Endothelial cell of umbilical vein (primary cell): ENCODE data around the gene STMN1. TPM values are rescaled to one million over a fixed set of nuclear protein-coding genes. Genes with fewer than 3 reads are reported as not detected.

ENCODE experiments used
- BruUV-seq: library from RNA; stranded (reverse); fragments of 400-500 nt; replicated peaks from 2 replicates; lab custom pipeline; 2021; lab: Mats Ljungman, UMichigan
- CTCF ChIA-PET: fragments of 300-600, 350-600 bp; sonication (Branson Sonifier 250); formaldehyde crosslinking; loops from one replicate; lab custom pipeline; 2021; ENCODE audit warnings: antibody characterized with exemption, inconsistent platforms; lab: Charles Lee
- POLR2A ChIA-PET: fragments of 300-600, 350-600 bp; sonication (Branson Sonifier 250); formaldehyde crosslinking; loops from one replicate; lab custom pipeline; 2021; ENCODE audit warnings: antibody characterized with exemption, inconsistent platforms; lab: Charles Lee
- DNase-seq: peaks from one replicate; pipeline ENCODE4 v3.0.0-alpha.2; 2011; ENCODE audit warnings: low read depth, low spot score
- FAIRE-seq: peaks from 2 replicates; lab custom pipeline; 2011; peaks lifted over from hg19 to GRCh38; lab: Jason Lieb, UNC
- H2AFZ ChIP-seq: 2 replicates; pipeline ENCODE4 v1.6.0; 2012; ENCODE audit warnings: low read depth, low read length, control low read depth, inconsistent platforms
- H3K27ac ChIP-seq: 2 replicates; pipeline ENCODE4 v1.5.1; 2011; ENCODE audit warnings: low read depth, mild to moderate bottlenecking, control low read depth, low read length, moderate library complexity; ENCODE audit not compliant: insufficient read depth
- H3K27me3 ChIP-seq, 2 experiments: 2 replicates each; pipeline versions ENCODE4 v1.6.0 to v1.6.1; 2011; ENCODE audit warnings: low read length in 2 of 2, mixed read lengths in 1 of 2; ENCODE audit not compliant: control insufficient read depth in 2 of 2, insufficient read depth in 2 of 2
- H3K36me3 ChIP-seq, 2 experiments: 2 replicates in 1 of 2; 3 replicates in 1 of 2; pipeline ENCODE4 v1.5.1; 2011; ENCODE audit warnings: low read length in 2 of 2, mild to moderate bottlenecking in 1 of 2, moderate library complexity in 1 of 2; ENCODE audit not compliant: control insufficient read depth in 2 of 2, insufficient read depth in 2 of 2; ENCODE audit errors: extremely low read depth in 1 of 2
- H3K4me1 ChIP-seq: 3 replicates; pipeline ENCODE4 v1.5.1; 2011; ENCODE audit warnings: mild to moderate bottlenecking, low read length; ENCODE audit not compliant: control insufficient read depth, insufficient read depth; ENCODE audit errors: extremely low read depth
- H3K4me2 ChIP-seq: 2 replicates; pipeline ENCODE4 v1.6.1; 2011; ENCODE audit warnings: low read length, control low read depth, mixed read lengths; ENCODE audit not compliant: insufficient read depth
- H3K4me3 ChIP-seq, 3 experiments: fragments of 200-600 bp in 1 of 3; sonication (generic), shearing (Covaris generic) in 1 of 3; replicated peaks in 1 of 3; 2 replicates each; pipeline ENCODE4 v1.5.1; 2011 to 2016; ENCODE audit warnings: control low read depth in 3 of 3, low read length in 3 of 3, mild to moderate bottlenecking in 2 of 3, inconsistent platforms in 1 of 3, low read depth in 1 of 3, moderate library complexity in 1 of 3; ENCODE audit not compliant: insufficient read depth in 1 of 3
- H3K79me2 ChIP-seq: 2 replicates; pipeline ENCODE4 v1.6.0; 2012; ENCODE audit warnings: low read length, inconsistent platforms; ENCODE audit not compliant: control insufficient read depth, insufficient read depth
- H3K9ac ChIP-seq: replicated peaks from 2 replicates; pipeline ENCODE3; 2011; ENCODE audit warnings: low read length, control low read depth; ENCODE audit not compliant: insufficient read depth; ENCODE audit errors: extremely low read depth
- H3K9me1 ChIP-seq: replicated peaks from 3 replicates; pipeline ENCODE4 v1.6.0; 2011; ENCODE audit warnings: mild to moderate bottlenecking, low read length; ENCODE audit not compliant: control insufficient read depth, insufficient read depth; ENCODE audit errors: extremely low read depth
- H3K9me3 ChIP-seq: replicated peaks from 2 replicates; pipeline ENCODE4 v1.5.1; 2012; ENCODE audit warnings: low read length, inconsistent platforms; ENCODE audit not compliant: control insufficient read depth, insufficient read depth
- H4K20me1 ChIP-seq: replicated peaks from 2 replicates; pipeline ENCODE3; 2011; ENCODE audit warnings: mild to moderate bottlenecking, low read length; ENCODE audit not compliant: control insufficient read depth, insufficient read depth; ENCODE audit errors: extremely low read depth
- EZH2 ChIP-seq: IDR thresholded peaks from 2 replicates; pipeline ENCODE4 v1.6.1; 2012; ENCODE audit warnings: borderline replicate concordance, low read depth, mild to moderate bottlenecking, moderate library complexity, low read length, inconsistent platforms; ENCODE audit not compliant: severe bottlenecking
- FOS ChIP-seq: IDR thresholded peaks from 2 replicates; pipeline ENCODE4 v1.6.1; 2011; ENCODE audit warnings: mild to moderate bottlenecking, low read length, moderate library complexity, borderline replicate concordance; ENCODE audit not compliant: insufficient read depth
- GATA2 ChIP-seq: IDR thresholded peaks from 2 replicates; pipeline ENCODE4 v1.7.0; 2011; ENCODE audit warnings: low read depth, mild to moderate bottlenecking, moderate library complexity, mixed read lengths, low read length; ENCODE audit not compliant: insufficient read length, insufficient read depth
- JUN ChIP-seq: IDR thresholded peaks from 2 replicates; pipeline ENCODE4 v1.6.1; 2011; ENCODE audit warnings: borderline replicate concordance, low read depth; ENCODE audit not compliant: insufficient read length, insufficient read depth
- MYC ChIP-seq: IDR thresholded peaks from one replicate; pipeline ENCODE4 v1.6.1; 2011; ENCODE audit warnings: mild to moderate bottlenecking, low read depth, low read length
- POLR2A ChIP-seq: IDR thresholded peaks from 2 replicates; pipeline ENCODE4 v1.6.1; 2012; ENCODE audit warnings: low read depth, mild to moderate bottlenecking, control low read depth, low read length
- POLR2AphosphoS5 ChIP-seq: IDR thresholded peaks from 2 replicates; pipeline ENCODE4 v1.6.1; 2012; ENCODE audit warnings: low read depth, mild to moderate bottlenecking, control low read depth, low read length, moderate library complexity; ENCODE audit not compliant: insufficient read depth
- dilution Hi-C: fragments of 300-500 bp; cut with MboI; formaldehyde crosslinking; loops from one replicate; pipeline ENCODE4 v1.15.0; 2019; ENCODE audit warnings: low sequenced_read_pairs; ENCODE audit not compliant: extremely low pct_ligation_motif_present
- intact Hi-C: fragments of 100-400 bp; cut with micrococcal nuclease; formaldehyde crosslinking; loops from one replicate; pipeline ENCODE4 v1.10.0; 2022
- polyA plus RNA-seq, 4 experiments: library from polyadenylated mRNA; depleted of rRNA in 3 of 4; stranded (reverse) in 3 of 4; unstranded in 1 of 4; fragments of >200 nt; gene quantifications; 2 replicates each; pipeline versions ENCODE4 v1.2.1 to v1.2.3, GENCODE V29; 2011 to 2012; ENCODE audit warnings: missing spikeins in 1 of 4
- total RNA-seq: library from RNA; stranded (reverse); gene quantifications from 2 replicates; pipeline ENCODE4 v1.2.3, GENCODE V29; 2021
- TF ChIP-seq, protein P1 (sequence below), 2 donors: IDR thresholded peaks; 1 replicate in 1 of 2; 2 replicates in 1 of 2; pipeline ENCODE4 v1.5.1; 2011; ENCODE audit warnings: low read length in 2 of 2, mild to moderate bottlenecking in 2 of 2, moderate library complexity in 2 of 2, control low read depth in 1 of 2, inconsistent platforms in 1 of 2, low read depth in 1 of 2; ENCODE audit not compliant: insufficient read depth in 1 of 2; ENCODE audit errors: extremely low read depth in 1 of 2
- TF ChIP-seq, protein P2 (sequence below): IDR thresholded peaks from 2 replicates; pipeline ENCODE4 v1.6.1; 2011; ENCODE audit not compliant: insufficient read depth, insufficient read length

STMN1 gene
- total and polyA plus RNA-seq, 2 donors (not counting 3 experiments of a cell fraction or from before 2014, with no cell fraction given) = 102 to 503 TPM

DNA sequence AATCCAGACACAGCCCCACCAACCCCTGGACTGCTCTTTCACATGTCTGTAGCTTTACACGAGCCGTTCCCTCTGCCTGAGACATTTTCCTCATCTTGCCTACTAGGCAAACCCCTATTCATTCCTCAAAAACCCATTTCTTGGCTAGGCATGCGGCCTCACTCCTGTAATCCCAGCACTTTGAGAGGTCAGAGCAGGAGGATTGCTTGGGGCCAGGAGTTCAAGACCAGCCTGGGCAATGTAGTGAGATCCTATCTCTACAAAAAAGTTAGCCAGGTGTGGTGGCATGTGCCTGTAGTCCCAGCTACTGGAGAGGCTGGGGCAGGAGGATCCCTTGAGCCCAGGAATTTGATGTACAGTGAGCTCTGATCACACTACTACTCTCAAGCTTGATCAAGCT is 41.8 kb downstream of the STMN1 start:
- dilution Hi-C loops = no loop called here
- H3K27ac ChIP-seq = no peak overlapping the region
- no peaks in the 10 kb centered on the region for H3K9me1 ChIP-seq
- no peak overlapping the region for H3K9ac ChIP-seq
- no peaks in the 10 kb centered on the region for H3K27me3 ChIP-seq
- H3K9me3 ChIP-seq = no peaks in the 10 kb centered on the region
- intact Hi-C loops = no loop called here
- H2AFZ ChIP-seq = no peak overlapping the region
- no peaks in the 10 kb centered on the region for H4K20me1 ChIP-seq
- POLR2A ChIA-PET = no interaction called here
- no peak overlapping the region for H3K4me3 ChIP-seq
- DNase-seq (no peak), FAIRE-seq (no peak)
- TF ChIP-seq, protein P1, sequence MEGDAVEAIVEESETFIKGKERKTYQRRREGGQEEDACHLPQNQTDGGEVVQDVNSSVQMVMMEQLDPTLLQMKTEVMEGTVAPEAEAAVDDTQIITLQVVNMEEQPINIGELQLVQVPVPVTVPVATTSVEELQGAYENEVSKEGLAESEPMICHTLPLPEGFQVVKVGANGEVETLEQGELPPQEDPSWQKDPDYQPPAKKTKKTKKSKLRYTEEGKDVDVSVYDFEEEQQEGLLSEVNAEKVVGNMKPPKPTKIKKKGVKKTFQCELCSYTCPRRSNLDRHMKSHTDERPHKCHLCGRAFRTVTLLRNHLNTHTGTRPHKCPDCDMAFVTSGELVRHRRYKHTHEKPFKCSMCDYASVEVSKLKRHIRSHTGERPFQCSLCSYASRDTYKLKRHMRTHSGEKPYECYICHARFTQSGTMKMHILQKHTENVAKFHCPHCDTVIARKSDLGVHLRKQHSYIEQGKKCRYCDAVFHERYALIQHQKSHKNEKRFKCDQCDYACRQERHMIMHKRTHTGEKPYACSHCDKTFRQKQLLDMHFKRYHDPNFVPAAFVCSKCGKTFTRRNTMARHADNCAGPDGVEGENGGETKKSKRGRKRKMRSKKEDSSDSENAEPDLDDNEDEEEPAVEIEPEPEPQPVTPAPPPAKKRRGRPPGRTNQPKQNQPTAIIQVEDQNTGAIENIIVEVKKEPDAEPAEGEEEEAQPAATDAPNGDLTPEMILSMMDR (IDR thresholded peaks at IDR 0.05; ENCODE audit: extremely low read depth in 1 of 2, insufficient read depth in 1 of 2, low read depth in 1 of 2, low read length in 2 of 2) = no peak
- TF ChIP-seq, protein P2, sequence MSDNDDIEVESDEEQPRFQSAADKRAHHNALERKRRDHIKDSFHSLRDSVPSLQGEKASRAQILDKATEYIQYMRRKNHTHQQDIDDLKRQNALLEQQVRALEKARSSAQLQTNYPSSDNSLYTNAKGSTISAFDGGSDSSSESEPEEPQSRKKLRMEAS = no peak
- TF ChIP-seq JUN (no peak), POLR2A (no peak), GATA2 (no peak), MYC (no peak), POLR2AphosphoS5 (no peak), EZH2 (no peak), FOS (no peak)
- H3K4me2 ChIP-seq = no peak overlapping the region
- peaks cover 0 to 7% of the 10 kb centered on the region in 2 experiments for H3K36me3 ChIP-seq
- peaks cover 14% of the 10 kb centered on the region for H3K4me1 ChIP-seq
- no peaks in the 10 kb centered on the region for H3K79me2 ChIP-seq
- no TSS peak for BruUV-seq
- CTCF ChIA-PET = interaction anchor here (0.9 kb wide), 1 partner anchor 31 kb away, joined by 3 read pairs; no protein-coding TSS in a partner anchor
